AG09309 (cell line): ENCODE results near the gene KDM4C.
"Not testable (repeated sequence)": the region's sequence is repeated elsewhere in the genome, so short reads cannot be mapped to it uniquely, and the experiment has no call there.

Source experiments
- DNase-seq: peaks from one replicate; pipeline ENCODE4 v3.0.0-alpha.2; 2010; ENCODE audit warnings: low read depth
- H3K4me3 ChIP-seq: 2 replicates; pipeline ENCODE4 v1.5.1; 2011; ENCODE audit warnings: mild to moderate bottlenecking, low read depth, low read length, moderate library complexity; ENCODE audit not compliant: control insufficient read depth
- CTCF ChIP-seq: IDR thresholded peaks from 2 replicates; pipeline ENCODE4 v1.5.1; 2011; ENCODE audit warnings: mild to moderate bottlenecking, low read depth, low read length, inconsistent platforms; ENCODE audit not compliant: insufficient read depth, control insufficient read depth; ENCODE audit errors: missing control alignments

KDM4C gene

GRCh38 chr9:7006417-7006816 is 248.6 kb downstream of the KDM4C start:
- H3K4me3 ChIP-seq: no peak overlapping the region
- DNase-seq: no peak

GRCh38 chr9:7008411-7008810 is 250.6 kb downstream of the KDM4C start:
- DNase-seq: no peak
- no peak for TF ChIP-seq CTCF
- no peak overlapping the region for H3K4me3 ChIP-seq

More at GRCh38 chr9:7006417-7006816, 248.6 kb downstream of the KDM4C start:
- TF ChIP-seq CTCF: no peak

- TF ChIP-seq CTCF: no peak
- no peak for DNase-seq
- no peak overlapping the region for H3K4me3 ChIP-seq
Observed at GRCh38 chr9:7009065-7009464, 251.3 kb downstream of the KDM4C start.

GRCh38 chr9:7011395-7012067 is 253.8 kb downstream of the KDM4C start:
- TF ChIP-seq CTCF: no peak
- H3K4me3 ChIP-seq: no peak overlapping the region
- no peak for DNase-seq

- no peak for DNase-seq
- no peak for TF ChIP-seq CTCF
- no peak overlapping the region for H3K4me3 ChIP-seq
Observed at GRCh38 chr9:7027996-7028395, 270.2 kb downstream of the KDM4C start.

GRCh38 chr9:7028591-7028990 is 270.8 kb downstream of the KDM4C start:
- TF ChIP-seq CTCF: no peak

GRCh38 chr9:7030943-7031342 is 273.2 kb downstream of the KDM4C start:
- DNase-seq, H3K4me3 ChIP-seq: not testable (repeated sequence)

More at GRCh38 chr9:7028591-7028990, 270.8 kb downstream of the KDM4C start:
- no peak for DNase-seq
- no peak overlapping the region for H3K4me3 ChIP-seq
